ENCODE data around the gene LMOD1.

DNA sequence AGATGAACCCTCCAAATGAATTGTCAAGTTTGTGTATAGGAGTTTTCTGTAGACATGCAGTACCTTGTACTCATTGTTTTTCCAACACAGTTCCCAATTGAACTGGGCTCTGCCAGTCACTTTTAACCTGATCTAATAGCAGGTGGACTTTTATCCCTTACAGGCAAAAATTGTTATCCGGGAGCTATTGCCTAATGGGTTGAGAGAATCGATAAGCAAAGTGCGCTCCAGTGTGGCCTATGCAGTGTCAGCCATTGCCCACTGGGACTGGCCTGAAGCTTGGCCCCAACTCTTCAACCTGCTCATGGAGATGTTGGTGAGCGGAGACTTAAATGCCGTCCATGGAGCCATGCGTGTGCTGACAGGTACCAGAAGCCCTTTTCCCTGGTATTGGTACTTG lies 98.1 kb downstream of the LMOD1 start:
- TF ChIP-seq GATA2 (IDR thresholded peaks at IDR 0.05; ENCODE audit: low read depth, low read length) (no peak), GATA3 (IDR thresholded peaks at IDR 0.05; ENCODE audit: low read depth, low read length) (no peak)
